Ovary (tissue), 3 donors: ENCODE data around the gene CENPL.

Experiments
- POLR2A ChIP-seq: fragments of 450-650 bp; IDR thresholded peaks from one replicate; pipeline ENCODE4 v1.6.1; 2017; ENCODE audit warnings: antibody characterized with exemption, mild to moderate bottlenecking, moderate library complexity
- TF ChIP-seq, protein P1 (sequence below), 3 donors: fragments of 450-650 bp in 2 of 3; fragments of 200-600 bp in 1 of 3; IDR thresholded peaks; one replicate each; pipeline versions ENCODE4 v1.5.1 to v1.8.0; 2016 to 2022; ENCODE audit warnings: antibody characterized with exemption in 3 of 3, mild to moderate bottlenecking in 1 of 3
- donor health status: DM: no; HTN: no; CAD: no.

DNA sequence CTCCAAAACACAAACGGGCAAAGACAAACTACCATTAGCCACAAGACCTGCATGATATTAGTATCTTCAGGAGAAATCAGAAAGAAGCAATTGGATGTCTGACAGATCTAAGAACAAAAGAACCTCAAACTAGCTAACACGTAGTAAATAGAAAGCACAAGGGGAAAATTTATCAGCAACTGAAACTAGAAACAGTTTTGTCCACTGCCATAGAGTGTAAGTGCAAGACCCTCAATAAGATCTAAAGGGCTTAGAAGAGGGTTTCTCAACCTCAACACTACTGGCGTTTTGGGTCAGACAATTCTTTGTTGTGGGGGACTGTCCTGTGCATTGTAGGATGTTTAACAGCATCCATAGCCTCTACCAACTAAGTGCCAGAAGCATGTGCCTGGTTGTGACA is 55.9 kb downstream of the CENPL start:
- TF ChIP-seq POLR2A: no peak
- TF ChIP-seq, protein P1, sequence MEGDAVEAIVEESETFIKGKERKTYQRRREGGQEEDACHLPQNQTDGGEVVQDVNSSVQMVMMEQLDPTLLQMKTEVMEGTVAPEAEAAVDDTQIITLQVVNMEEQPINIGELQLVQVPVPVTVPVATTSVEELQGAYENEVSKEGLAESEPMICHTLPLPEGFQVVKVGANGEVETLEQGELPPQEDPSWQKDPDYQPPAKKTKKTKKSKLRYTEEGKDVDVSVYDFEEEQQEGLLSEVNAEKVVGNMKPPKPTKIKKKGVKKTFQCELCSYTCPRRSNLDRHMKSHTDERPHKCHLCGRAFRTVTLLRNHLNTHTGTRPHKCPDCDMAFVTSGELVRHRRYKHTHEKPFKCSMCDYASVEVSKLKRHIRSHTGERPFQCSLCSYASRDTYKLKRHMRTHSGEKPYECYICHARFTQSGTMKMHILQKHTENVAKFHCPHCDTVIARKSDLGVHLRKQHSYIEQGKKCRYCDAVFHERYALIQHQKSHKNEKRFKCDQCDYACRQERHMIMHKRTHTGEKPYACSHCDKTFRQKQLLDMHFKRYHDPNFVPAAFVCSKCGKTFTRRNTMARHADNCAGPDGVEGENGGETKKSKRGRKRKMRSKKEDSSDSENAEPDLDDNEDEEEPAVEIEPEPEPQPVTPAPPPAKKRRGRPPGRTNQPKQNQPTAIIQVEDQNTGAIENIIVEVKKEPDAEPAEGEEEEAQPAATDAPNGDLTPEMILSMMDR (IDR thresholded peaks at IDR 0.05): no peak
